Chondrocyte (in vitro differentiated cells): ENCODE measurements around the gene APOL2. TPM values are rescaled to one million over a fixed set of nuclear protein-coding genes. Genes with fewer than 3 reads are reported as not detected.
"Not testable (repeated sequence)": the region's sequence is repeated elsewhere in the genome, so short reads cannot be mapped to it uniquely, and the experiment has no call there.

ENCODE experiments used
- DNase-seq: peaks from one replicate; pipeline ENCODE4 v3.0.0; 2021; ENCODE audit warnings: mixed read lengths, low spot score
- H3K27ac Mint-ChIP-seq: one replicate; pipeline ENCODE4 v1.8.0; 2021; ENCODE audit warnings: mild to moderate bottlenecking, moderate library complexity, mixed read lengths; ENCODE audit not compliant: unreplicated experiment
- H3K27me3 Mint-ChIP-seq: 2 replicates; pipeline ENCODE4 v1.8.0; 2021; ENCODE audit warnings: low read depth, mixed read lengths
- H3K36me3 Mint-ChIP-seq: 2 replicates; pipeline ENCODE4 v1.8.0; 2021; ENCODE audit warnings: low read depth, mixed read lengths
- H3K4me1 Mint-ChIP-seq: 2 replicates; pipeline ENCODE4 v1.8.0; 2021; ENCODE audit warnings: low read depth, mild to moderate bottlenecking, mixed read lengths
- H3K4me3 Mint-ChIP-seq: one replicate; pipeline ENCODE4 v1.8.0; 2021; ENCODE audit warnings: mild to moderate bottlenecking, moderate library complexity, mixed read lengths; ENCODE audit not compliant: unreplicated experiment
- H3K9me3 Mint-ChIP-seq: 2 replicates; pipeline ENCODE4 v1.8.0; 2021; ENCODE audit warnings: low read depth, mixed read lengths
- total RNA-seq: library from RNA; stranded (reverse); gene quantifications from 3 replicates; pipeline ENCODE4 v1.2.1, GENCODE V29; 2021
- TF ChIP-seq, protein P1 (sequence below): fragments of 200-600 bp; sonication (generic); IDR thresholded peaks from 2 replicates; pipeline ENCODE4 v1.5.0; 2021; ENCODE audit warnings: antibody characterized with exemption, mild to moderate bottlenecking, moderate library complexity

APOL2 gene
- total RNA-seq, 1 donor from 2014 or later = 84.1 TPM

- Mint-ChIP-seq H3K36me3 (peaks cover 52% of the 10 kb centered on the region), H3K27ac (no peak overlapping the region), H3K4me1 (peaks cover 4% of the 10 kb centered on the region), H3K4me3 (no peak overlapping the region), H3K27me3 (no peaks in the 10 kb centered on the region), H3K9me3 (no peaks in the 10 kb centered on the region)
- TF ChIP-seq, protein P1, sequence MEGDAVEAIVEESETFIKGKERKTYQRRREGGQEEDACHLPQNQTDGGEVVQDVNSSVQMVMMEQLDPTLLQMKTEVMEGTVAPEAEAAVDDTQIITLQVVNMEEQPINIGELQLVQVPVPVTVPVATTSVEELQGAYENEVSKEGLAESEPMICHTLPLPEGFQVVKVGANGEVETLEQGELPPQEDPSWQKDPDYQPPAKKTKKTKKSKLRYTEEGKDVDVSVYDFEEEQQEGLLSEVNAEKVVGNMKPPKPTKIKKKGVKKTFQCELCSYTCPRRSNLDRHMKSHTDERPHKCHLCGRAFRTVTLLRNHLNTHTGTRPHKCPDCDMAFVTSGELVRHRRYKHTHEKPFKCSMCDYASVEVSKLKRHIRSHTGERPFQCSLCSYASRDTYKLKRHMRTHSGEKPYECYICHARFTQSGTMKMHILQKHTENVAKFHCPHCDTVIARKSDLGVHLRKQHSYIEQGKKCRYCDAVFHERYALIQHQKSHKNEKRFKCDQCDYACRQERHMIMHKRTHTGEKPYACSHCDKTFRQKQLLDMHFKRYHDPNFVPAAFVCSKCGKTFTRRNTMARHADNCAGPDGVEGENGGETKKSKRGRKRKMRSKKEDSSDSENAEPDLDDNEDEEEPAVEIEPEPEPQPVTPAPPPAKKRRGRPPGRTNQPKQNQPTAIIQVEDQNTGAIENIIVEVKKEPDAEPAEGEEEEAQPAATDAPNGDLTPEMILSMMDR = no peak
- DNase-seq = no peak
These were observed 10.4 kb downstream of the APOL2 start for GRCh38 chr22:36228944-36229343.

GRCh38 chr22:36228369-36228768, 11.0 kb downstream of the APOL2 start:
- not testable (repeated sequence) for H3K4me3 Mint-ChIP-seq, H3K27ac Mint-ChIP-seq, H3K9me3 Mint-ChIP-seq, H3K4me1 Mint-ChIP-seq, H3K27me3 Mint-ChIP-seq, DNase-seq
- H3K36me3 Mint-ChIP-seq = peaks cover 51% of the 10 kb centered on the region

GRCh38 chr22:36227806-36228205, 11.5 kb downstream of the APOL2 start:
- peaks cover 46% of the 10 kb centered on the region for H3K36me3 Mint-ChIP-seq
- TF ChIP-seq, protein P1 = no peak
- H3K27ac Mint-ChIP-seq = no peak overlapping the region
- H3K4me1 Mint-ChIP-seq = peaks cover 3% of the 10 kb centered on the region
- H3K9me3 Mint-ChIP-seq = no peaks in the 10 kb centered on the region
- no peaks in the 10 kb centered on the region for H3K27me3 Mint-ChIP-seq
- no peak overlapping the region for H3K4me3 Mint-ChIP-seq
- DNase-seq = no peak

- Mint-ChIP-seq H3K9me3 (no peaks in the 10 kb centered on the region), H3K4me3 (no peak overlapping the region), H3K36me3 (peaks cover 44% of the 10 kb centered on the region), H3K27ac (no peak overlapping the region), H3K4me1 (peaks cover 3% of the 10 kb centered on the region), H3K27me3 (no peaks in the 10 kb centered on the region)
- TF ChIP-seq, protein P1 = no peak
- DNase-seq = no peak
These were observed 11.9 kb downstream of the APOL2 start for GRCh38 chr22:36227396-36227795.

- H3K4me1 Mint-ChIP-seq = peaks cover 8% of the 10 kb centered on the region
- H3K36me3 Mint-ChIP-seq = peaks cover 32% of the 10 kb centered on the region
- H3K27ac Mint-ChIP-seq = no peak overlapping the region
- no peaks in the 10 kb centered on the region for H3K9me3 Mint-ChIP-seq
- TF ChIP-seq, protein P1 = no peak
- no peaks in the 10 kb centered on the region for H3K27me3 Mint-ChIP-seq
- DNase-seq = no peak
- H3K4me3 Mint-ChIP-seq = no peak overlapping the region
These were observed 13.1 kb downstream of the APOL2 start for GRCh38 chr22:36226189-36226588.

DNA sequence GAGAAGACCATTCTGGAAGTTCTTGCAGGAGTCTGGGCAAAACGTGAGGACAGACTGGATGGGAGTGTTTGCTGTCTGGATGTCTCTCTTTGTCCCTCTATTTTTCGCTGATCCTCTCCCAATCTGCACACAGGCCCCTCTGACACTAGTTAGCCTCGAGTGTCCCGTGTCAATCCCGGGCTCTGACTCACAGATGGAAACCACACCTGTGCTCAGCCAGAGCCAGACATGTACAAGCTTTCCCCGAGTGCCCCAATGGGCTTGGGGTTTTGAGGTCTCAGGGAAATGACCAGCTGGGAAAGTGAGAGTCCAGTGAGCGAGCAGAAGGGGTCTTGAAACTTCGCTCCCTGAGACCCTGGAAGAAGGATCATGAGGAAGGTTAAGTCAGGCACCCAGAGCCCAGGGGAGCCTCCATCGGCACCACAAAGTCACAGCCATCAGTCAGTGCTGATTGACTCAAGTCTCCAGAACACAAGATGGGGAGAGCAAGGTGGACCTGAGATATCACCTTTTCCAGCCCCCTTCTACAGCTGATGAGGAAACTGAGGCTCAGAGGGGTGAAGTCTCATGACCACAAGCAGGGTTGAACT, 13.9 kb downstream of the APOL2 start:
- Mint-ChIP-seq H3K4me1 (peaks cover 11% of the 10 kb centered on the region), H3K27me3 (no peaks in the 10 kb centered on the region), H3K4me3 (no peak overlapping the region), H3K36me3 (peaks cover 24% of the 10 kb centered on the region), H3K27ac (no peak overlapping the region), H3K9me3 (no peaks in the 10 kb centered on the region)
- no peak for DNase-seq
- TF ChIP-seq, protein P1 = no peak
